GM13976 (cell line): Measurements from ENCODE around the gene QSER1.

ENCODE experiments used
- DNase-seq: peaks from one replicate; pipeline ENCODE4 v3.0.0; 2012; ENCODE audit warnings: low spot score
- in situ Hi-C: fragments of 300-500 bp; cut with MboI; formaldehyde crosslinking; loops from one replicate; pipeline ENCODE4 v1.12.0; 2022; ENCODE audit warnings: low sequenced_read_pairs, mixed read lengths, inconsistent platforms; ENCODE audit not compliant: unreplicated experiment
- TF ChIP-seq, protein P1 (sequence below): IDR thresholded peaks from 2 replicates; pipeline ENCODE4 v1.5.1; 2012; ENCODE audit warnings: borderline replicate concordance, mild to moderate bottlenecking; ENCODE audit not compliant: insufficient read depth; ENCODE audit errors: extremely low read depth, missing control alignments, control extremely low read depth

Gene QSER1

DNA sequence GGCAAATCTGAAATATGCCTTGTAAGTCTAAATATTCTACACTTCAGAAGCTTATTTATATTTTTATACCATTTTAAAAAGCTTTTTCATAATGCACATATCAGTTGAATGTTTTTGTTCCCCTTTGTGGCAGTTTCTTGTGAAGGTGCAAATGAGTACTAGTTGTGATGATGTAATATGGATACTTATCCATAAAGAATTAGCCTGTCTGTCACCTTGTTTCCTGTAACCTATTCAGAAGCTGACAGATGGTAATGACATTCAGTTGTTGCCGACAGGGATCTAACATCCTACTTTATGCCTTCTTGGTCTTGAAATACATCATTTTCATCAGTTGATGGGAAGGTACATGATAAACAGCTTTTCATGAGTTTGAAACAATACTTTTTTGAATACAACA, 2.9 kb downstream of the QSER1 start:
- in situ Hi-C loops = no loop called here
- DNase-seq = no peak
- TF ChIP-seq, protein P1, sequence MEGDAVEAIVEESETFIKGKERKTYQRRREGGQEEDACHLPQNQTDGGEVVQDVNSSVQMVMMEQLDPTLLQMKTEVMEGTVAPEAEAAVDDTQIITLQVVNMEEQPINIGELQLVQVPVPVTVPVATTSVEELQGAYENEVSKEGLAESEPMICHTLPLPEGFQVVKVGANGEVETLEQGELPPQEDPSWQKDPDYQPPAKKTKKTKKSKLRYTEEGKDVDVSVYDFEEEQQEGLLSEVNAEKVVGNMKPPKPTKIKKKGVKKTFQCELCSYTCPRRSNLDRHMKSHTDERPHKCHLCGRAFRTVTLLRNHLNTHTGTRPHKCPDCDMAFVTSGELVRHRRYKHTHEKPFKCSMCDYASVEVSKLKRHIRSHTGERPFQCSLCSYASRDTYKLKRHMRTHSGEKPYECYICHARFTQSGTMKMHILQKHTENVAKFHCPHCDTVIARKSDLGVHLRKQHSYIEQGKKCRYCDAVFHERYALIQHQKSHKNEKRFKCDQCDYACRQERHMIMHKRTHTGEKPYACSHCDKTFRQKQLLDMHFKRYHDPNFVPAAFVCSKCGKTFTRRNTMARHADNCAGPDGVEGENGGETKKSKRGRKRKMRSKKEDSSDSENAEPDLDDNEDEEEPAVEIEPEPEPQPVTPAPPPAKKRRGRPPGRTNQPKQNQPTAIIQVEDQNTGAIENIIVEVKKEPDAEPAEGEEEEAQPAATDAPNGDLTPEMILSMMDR = no peak

DNA sequence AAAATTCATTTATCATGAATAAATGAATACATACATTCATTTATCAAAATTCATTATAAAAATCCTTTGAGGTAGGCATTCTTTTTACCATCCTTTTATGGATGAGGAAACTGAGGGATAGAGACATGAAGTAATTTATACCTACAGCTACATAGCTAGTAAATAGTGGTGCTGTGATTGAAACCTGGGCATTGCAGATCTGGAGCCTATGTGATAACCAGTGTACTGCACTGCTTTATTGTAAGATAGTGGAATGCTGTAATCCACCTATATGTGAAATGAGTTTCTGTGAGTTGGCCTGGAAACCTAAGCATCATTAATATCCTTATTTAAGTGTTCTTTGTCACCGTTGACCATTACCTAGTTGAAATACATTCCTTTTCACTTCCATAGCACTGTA, 4.5 kb downstream of the QSER1 start:
- DNase-seq = no peak
- TF ChIP-seq, protein P1 = no peak
- in situ Hi-C loops = no loop called here

DNA sequence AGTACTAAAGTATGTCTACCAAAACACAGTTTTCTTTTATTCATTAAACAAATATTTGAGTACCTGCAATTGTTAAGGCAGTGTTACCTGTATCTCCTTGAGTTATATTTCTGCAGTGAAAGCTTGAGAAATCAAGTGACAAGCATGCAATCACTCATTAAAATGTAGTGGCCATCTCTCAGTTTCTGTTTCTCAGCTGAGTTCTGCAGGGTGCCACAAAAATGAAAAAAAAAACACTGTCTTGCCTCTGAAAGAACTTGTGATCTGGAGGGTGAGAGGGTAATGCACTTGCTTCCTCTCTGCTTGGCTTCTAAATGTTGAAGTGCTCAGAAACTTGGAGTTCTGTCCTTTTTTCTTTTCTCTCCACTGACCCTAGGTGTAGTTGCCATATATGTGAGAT, 6.8 kb downstream of the QSER1 start:
- DNase-seq = peak; percentile 40
- TF ChIP-seq, protein P1 = no peak
- in situ Hi-C loops = no loop called here

DNA sequence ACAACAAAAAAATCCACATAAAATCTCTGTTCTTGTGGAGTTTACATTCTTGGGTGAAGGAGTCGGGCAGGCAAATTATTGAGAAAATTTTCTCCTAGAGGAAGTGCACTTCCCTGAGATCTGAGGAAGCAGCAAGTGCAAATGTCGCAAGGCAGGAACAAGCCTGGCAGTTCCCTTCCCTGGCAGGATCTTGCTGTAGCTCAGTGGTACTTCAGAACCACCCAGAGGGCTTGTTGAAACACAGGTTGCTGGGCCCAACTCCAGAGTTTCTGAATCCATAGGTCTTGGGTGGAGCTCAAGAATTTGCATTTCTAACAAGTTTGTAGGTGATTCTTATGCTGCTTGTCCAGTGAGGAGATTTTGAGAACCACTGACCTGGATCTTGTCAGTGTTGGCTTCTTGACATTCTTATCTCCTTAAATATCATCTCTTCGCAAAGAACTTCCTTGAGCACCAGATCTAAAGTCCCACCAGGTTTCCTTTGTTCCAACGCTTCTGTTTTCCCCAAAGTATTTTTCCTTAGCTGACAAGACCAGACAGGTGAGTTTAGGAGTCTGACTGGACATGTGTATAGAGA, 9.6 kb downstream of the QSER1 start:
- no peak for DNase-seq
- TF ChIP-seq, protein P1 = no peak
- in situ Hi-C loops = no loop called here

DNA sequence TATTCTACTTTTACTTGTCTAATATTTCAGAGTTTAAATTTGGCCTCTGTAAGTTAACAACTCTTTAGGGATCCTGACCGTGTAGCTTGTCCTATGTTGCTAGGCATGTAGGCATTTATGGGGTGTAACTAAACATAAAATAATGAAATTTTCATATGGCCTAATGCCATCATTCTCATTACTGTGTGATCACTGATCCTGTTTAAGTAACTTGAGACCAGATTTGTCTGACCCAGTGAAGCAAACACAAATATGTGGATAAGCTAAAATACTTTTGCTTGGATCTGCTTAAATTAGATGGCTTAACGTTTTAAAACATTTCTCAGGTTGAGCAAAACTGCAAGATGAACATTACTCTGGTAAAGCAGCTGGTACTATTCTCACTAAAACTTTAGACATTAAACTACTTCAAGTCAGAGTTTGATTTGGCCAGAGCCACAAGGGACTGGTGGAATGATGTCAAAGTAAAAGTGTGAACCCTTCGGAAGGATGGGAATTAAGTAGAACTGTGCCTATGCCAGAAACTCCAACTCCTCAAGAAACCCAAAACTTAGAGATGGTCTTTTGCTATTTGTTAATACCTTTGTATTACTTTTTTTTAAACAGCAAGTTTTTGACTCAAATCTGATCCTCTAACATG, 12.5 kb downstream of the QSER1 start:
- in situ Hi-C loops = no loop called here
- no peak for DNase-seq
- TF ChIP-seq, protein P1 = no peak

DNA sequence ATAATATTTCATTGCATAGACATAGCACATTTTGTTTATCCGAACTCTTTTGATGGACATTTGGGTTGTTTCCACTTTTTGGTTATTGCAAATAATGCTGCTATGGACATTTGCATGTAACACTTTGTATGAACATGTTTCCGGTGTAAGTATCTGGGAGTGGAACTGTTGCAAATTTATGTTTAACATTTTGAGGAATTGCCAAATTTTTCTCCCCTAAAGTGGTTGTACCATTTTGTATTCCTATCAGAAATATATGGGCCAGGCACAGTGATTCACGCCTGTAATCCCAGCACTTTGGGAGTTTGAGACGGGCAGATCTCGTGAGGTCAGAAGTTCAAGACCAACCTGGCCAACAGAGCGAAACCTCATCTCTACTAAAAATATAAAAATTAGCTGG, 16.0 kb downstream of the QSER1 start:
- in situ Hi-C loops = no loop called here
- DNase-seq = no peak
- TF ChIP-seq, protein P1 = no peak
